ENCODE data around the gene SLC12A4. TPM values are rescaled to one million over a fixed set of nuclear protein-coding genes. Genes with fewer than 3 reads are reported as not detected.
"Not testable (repeated sequence)": the region's sequence is repeated elsewhere in the genome, so short reads cannot be mapped to it uniquely, and the experiment has no call there.

Gene SLC12A4
- total RNA-seq, 1 donor from 2014 or later, result 48.6 TPM

- intact Hi-C loops (cut with micrococcal nuclease), result no loop called here
Measured at GRCh38 chr16:67988675-67989074, 20.2 kb upstream of the SLC12A4 start.

DNA sequence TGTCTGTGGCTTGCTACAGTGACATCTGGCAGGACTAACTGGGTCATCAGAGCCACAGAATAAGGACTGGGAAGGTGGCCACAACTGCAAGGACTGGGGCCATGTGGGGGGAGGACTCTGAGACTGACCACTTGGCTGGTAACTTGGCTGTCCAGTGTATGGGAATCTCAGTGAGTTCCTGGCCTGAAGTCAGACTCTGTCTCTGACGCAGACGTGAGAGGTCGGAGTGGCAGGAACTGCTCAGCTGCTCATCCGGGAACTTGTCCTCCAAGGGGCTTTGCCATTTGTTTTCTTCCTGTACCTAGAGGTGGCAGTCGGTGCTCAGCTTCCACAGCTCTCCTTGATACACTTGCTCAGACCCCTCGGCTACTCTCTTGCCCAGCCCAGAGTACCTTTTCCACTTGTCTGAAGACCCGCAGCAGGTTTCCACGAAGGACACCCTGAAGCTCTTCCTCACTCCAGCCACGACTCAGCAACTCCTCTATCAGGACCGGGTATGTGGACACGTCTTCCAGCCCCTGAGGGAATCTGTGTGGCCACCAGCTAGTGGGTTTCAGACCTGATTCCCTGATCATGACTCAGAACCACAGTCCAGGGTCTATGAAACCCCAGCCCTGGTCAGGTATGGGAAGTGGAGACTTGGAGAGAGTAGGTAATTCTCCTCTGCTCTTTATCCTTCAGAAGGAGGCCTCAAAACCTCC is 19.2 kb upstream of the SLC12A4 start:
- intact Hi-C loops (cut with micrococcal nuclease), result no loop called here

DNA sequence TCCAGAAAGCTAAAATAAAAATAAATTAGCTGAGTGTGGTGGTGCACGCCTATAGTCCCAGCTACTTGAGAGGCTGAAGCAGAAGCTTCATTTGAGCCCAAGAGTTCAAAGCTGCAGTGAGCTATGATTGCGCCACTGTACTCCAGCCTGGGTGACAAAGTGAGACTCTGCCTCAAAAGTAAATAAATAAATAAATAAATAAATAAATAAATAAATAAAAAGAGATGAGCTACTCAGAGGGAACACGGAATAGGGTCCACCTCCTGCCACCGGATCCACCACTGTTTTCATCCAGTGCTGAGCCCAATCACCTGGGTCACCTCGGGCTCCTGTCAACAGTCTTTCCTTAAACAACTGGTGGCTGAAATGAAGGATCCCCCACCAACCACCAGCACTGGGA is 18.5 kb upstream of the SLC12A4 start:
- intact Hi-C loops (cut with micrococcal nuclease), result no loop called here

GRCh38 chr16:67982011-67982696 is 13.7 kb upstream of the SLC12A4 start:
- intact Hi-C loops (cut with micrococcal nuclease), result no loop called here

DNA sequence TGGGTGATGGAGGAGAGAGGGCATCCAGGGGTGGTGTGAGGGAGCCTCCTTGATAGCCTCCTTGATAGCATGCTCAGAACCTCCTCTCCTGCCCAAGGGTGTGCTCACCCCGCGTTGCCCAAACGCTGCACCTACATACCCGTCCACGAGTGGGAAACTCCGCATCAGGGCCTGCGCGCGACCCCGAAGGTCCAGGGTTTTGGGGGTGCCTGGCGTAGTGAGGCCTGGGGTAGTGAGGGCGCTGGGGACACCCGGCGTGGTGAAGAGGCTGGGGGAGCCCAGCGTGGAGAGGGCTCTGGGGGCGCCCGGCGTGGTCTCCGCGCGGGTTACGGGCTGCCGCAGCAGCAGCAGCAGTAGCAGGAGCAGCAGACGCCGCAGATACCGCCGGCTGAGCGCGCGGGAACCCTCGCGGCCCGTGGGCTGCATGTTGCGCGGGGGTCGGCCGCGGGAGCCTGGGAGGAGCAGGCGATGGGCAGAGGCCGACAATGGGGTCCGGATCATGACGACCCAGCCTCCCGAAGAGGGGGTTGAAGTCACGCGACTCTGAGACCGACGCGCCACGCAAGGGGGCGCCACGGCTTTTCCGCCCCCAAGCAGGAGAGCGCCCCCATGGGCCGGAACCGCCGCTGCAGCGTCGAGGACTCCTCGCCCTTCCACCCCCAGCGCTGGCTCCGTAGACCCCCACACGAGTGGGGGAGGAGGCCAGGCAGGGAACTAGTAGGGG is 11.7 kb upstream of the SLC12A4 start, which contains the start of gene DPEP3:
Gene DPEP3, minus strand, starts transcription at position 545 of the 724 bp plus-strand sequence. Its CDS starts 119 bp downstream, at position 426.
- intact Hi-C loops (cut with micrococcal nuclease), result no loop called here

DNA sequence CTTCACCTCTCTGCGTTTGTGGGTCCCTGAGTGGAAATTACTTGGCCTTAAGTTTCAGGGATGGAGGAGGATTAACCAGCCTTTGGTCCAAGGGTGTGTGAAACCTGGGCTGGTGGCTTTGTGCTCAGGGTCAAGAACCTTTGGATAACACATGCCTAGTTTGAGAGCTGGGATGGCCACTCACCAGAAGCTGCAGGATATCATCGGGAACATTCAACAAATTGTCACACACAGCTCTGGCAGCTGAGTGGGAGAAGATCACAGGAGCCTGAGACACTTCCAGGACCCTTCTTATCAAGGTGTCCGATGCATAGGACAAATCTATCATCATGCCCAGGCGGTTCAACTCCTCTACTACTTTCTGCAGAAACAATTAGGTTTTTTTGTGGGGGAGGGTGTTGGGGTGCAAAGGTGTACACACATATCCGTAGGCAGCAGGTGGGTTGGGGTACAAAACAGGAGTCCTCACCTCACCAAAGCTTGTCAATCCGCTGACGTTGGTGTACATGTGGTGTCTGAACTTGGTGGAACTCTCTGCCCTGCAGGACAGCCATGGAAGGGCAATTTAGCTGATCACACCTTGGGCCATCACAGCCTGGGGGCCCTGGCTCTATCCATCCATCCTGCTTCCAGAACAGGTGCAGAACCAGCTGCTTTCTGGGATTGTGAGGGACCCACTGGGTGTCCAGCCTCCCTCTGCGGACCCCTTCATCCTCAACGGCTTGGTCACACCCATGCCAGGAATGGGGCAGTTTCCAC is 9.2 kb upstream of the SLC12A4 start:
- intact Hi-C loops (cut with micrococcal nuclease), result no loop called here

- intact Hi-C loops (cut with micrococcal nuclease), result no loop called here
Measured at GRCh38 chr16:67977005-67977404, 8.6 kb upstream of the SLC12A4 start.

DNA sequence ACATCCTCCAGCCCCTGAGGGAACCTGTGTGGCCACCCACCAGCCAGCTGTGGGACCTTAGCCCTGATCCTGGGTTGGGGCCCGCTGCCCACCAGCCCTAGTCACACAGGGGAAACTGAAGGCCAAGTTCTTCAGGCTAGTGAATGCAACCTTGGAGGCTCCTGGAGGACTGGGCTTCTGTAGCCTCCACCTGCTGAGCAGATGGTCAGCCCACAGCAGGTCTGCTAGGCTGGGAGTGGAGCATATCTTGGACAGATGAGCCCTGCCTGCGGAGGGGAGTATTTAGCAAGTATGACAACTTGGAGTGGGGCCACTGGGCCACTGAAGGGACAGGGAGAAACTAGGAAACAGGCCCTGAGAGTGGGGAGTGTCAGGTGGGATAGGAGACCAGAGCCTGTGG is 7.8 kb upstream of the SLC12A4 start:
- intact Hi-C loops (cut with micrococcal nuclease), result no loop called here

- intact Hi-C loops (cut with micrococcal nuclease), result no loop called here
Measured at GRCh38 chr16:67975321-67976105, 7.1 kb upstream of the SLC12A4 start.

DNA sequence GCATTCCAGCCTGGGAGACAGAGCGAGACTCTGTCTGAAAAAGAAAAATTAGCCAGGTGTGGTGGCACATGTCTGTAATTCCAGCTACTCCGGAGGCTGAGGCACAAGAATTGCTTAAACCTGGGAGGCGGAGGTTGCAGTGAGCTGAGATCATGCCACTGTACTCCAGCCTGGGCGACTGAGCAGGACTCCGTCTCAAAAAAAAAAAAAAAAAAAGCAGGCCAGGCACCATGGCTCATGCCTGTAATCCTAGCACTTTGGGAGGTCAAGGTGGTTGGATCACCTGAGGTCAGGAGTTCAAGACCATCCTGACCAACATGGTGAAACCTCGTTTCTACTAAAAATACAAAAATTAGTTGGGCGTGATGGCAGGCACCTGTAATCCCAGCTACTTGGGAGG is 3.8 kb upstream of the SLC12A4 start:
- intact Hi-C loops (cut with micrococcal nuclease), result not testable (repeated sequence)

DNA sequence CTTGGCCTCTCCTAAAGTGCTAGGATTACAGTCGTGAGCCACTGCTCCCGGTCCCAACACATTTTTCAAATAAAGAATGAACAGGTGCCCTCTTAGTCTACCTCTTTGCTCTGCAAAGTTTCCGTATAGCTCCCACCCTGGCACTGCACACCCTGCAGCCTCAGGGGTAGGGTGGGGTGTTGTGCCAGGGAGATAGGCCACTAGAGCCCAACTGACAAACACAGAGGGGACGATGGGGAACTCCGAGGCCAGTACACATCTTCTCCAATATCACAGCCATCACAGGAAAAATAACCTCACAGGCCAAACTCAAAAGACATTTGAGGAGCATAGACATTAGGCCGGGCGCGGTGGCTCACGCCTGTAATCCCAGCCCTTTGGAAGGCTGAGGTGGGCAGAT is 2.7 kb upstream of the SLC12A4 start:
- intact Hi-C loops (cut with micrococcal nuclease), result no loop called here

DNA sequence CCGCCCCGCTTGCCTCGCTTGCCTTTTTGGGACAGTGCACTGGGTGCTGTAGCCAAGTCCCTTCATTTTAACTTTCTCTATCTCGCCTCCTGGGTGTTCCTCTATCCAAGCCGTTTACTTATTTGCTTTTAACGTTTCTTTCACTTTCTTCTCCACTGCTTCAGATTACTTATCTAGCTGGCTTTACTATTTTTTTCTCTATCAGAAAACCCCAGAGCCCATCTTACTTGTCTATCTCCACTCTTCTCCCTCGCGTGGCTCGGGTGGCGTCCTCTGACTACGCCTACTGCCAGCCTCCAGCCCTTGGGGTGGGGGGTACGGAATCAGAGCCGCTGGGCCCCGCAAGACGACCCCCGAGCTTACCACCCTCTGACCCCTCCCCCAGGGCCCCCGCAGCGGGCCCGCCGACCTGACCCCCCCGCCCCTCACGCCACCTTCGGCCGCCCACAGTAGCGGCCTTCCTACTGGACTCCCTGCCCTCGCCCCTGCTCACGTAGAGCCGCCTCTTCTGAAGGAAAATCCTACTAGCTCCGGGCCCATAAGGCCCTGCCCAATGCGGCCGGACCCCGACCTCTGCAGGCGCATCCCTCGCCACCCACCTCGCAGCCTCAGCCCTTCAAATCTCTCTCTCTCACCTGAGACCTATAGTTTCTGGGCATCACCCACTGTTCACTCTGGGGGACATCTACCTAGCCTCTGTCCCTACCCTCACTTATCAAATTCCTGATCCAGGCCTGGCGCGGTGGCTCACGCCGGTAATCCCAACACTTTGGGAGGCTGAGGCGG is 1.0 kb upstream of the SLC12A4 start:
- intact Hi-C loops (cut with micrococcal nuclease), result loop anchor here (1.0 kb wide), 2 partner anchors 24 to 54 kb away; partner anchors contain the start of genes DDX28 and DUS2

DNA sequence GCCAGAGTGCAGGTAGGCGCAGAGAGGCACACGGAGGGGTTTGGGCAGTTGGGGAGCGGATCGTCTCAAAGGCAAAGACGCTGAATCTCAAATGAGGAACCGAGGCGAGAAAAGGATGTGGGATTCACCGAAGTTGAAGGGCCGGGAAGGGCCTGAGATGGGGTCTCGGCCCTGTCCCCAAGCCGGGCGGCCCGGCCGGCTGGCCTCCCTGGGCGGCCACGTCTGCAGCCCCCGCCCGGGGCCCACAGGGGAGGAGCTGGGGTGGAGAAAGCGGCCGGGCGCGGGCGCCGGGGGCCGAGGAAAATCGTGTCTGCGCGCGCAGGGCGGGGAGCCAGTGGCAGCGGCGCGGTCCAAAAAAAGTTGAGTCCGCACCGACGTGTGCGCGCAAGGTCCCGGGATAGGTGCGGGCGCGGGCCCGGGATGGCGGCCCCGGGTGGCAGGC is 458 bp downstream of the SLC12A4 start:
- intact Hi-C loops (cut with micrococcal nuclease), result loop anchor here (1.0 kb wide), 6 partner anchors 15 to 406 kb away; partner anchors contain the start of genes CTCF, GFOD2 and PSKH1

DNA sequence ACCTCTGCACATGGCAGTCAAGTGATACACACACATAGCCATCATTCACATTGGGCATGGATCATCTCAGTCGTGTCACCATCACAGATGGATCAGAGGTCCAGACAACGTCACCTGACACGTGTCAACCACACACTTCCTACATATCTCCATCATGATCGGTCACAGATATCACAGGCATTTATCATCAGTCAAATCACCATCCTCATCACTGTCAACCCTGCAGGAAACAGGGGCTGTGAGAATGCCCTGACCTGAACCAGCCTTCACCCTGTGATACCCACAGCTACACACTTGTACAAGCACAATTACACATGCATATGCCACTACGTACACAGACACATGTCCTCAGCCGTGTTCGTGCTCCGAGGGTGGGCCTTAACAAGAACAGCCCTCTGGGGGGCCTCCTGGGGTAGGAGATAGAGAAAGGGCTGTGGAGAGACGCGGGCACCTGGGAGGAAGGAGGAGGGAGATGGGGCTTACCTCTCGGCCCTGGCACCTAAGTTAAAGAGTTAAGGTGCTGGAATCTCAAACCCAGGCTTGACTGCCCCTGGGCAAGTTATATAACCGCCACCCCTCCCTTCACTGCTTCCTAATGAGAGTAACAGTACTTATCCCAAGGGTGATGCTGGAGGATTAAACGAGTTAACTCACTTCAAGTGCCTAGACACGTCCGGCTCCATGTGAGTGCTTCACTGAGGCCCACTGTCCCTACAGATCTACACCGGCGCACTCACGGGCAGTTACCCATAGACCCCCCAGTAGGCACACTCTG is 1.1 kb downstream of the SLC12A4 start:
- intact Hi-C loops (cut with micrococcal nuclease), result loop anchor here (1.0 kb wide), 1 partner anchor 248 kb away; the partner anchor contains the start of gene GFOD2

DNA sequence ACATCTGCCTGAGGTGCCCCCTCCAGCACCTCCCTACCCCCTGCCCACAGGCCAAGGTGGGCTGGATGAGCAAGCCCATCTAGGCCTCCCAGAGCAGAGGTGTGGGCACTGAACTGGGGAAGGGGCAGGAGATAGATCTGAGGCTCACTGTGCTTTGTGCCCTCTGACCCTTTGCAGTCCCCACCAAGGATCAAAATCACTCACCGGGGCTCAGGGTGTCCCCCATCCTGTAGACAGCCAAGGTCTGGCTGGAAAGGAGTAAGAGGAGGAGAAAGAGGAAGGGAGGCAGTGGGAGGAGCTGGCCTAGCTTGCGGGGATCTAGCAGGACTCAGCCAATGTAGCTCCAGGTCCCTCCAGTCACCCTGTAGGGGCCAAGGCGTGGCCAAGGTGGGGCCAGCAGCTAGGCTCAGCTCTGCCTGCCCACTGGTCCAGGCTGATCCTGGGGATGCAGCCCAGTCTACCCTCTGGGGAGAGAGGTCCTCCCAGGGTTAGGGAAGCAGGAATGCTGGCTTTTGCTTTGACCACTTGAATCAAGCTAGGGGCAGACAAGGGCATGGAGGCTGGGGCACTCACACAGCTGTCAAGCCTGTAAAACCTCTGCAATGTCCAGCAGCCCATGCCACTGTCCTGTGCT is 1.8 kb downstream of the SLC12A4 start:
- intact Hi-C loops (cut with micrococcal nuclease), result loop anchor here (1.0 kb wide), 1 partner anchor 247 kb away; the partner anchor contains the start of gene GFOD2

- intact Hi-C loops (cut with micrococcal nuclease), result no loop called here
Measured at GRCh38 chr16:67965668-67966548, 2.5 kb downstream of the SLC12A4 start.

DNA sequence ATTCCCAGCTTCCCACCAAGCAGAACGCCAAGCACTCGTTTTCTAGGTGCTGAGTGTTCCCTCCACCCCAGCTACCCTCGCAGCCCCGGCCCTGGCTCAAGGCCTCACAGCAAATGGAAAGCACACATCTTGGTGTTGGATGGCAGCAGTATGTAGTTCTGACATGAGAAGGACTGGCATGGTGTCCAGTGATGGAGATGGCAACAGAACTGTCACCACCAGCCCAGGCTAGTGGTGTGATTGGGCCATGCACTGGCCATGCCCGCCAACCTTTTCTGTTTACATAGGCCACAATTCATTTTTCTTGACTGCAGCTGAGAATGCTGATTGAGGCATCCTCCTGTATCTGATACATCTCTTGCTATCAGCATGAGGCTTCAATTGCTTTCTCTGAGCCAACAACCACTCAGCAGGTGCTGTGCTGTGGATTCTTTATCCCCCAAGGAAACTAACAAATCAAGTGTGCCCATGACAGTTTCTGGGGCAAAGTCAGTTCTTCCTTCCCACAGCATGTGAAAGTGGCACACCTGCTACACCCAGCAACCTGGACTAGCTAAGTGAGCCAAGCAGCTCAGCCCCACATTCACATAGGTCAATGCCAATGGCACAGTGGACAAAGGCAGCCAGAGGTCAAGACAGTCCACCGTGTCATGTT is 3.8 kb downstream of the SLC12A4 start:
- intact Hi-C loops (cut with micrococcal nuclease), result no loop called here
